GM12875 (cell line): ENCODE results near the gene VIPR1.

Experiments
- H3K4me3 ChIP-seq: one replicate; pipeline ENCODE4 v1.5.1; 2011; ENCODE audit warnings: low read depth, low read length, control low read depth
- CTCF ChIP-seq: IDR thresholded peaks from 2 replicates; pipeline ENCODE4 v1.5.1; 2011; ENCODE audit warnings: low read depth, mild to moderate bottlenecking, control low read depth, inconsistent platforms, low read length, moderate library complexity, borderline replicate concordance; ENCODE audit not compliant: insufficient read depth

The VIPR1 gene

GRCh38 chr3:42525736-42526345 lies 23.4 kb downstream of the VIPR1 start:
- no peak for TF ChIP-seq CTCF
- no peak overlapping the region for H3K4me3 ChIP-seq

- TF ChIP-seq CTCF, result peak; percentile 15; the same call in 1 of the 2 replicates
Observed at GRCh38 chr3:42526616-42527367, 24.3 kb downstream of the VIPR1 start.

GRCh38 chr3:42527368-42527917 lies 25.0 kb downstream of the VIPR1 start:
- no peak for TF ChIP-seq CTCF
- no peak overlapping the region for H3K4me3 ChIP-seq

More at GRCh38 chr3:42526616-42527367, 24.3 kb downstream of the VIPR1 start:
- no peak overlapping the region for H3K4me3 ChIP-seq

DNA sequence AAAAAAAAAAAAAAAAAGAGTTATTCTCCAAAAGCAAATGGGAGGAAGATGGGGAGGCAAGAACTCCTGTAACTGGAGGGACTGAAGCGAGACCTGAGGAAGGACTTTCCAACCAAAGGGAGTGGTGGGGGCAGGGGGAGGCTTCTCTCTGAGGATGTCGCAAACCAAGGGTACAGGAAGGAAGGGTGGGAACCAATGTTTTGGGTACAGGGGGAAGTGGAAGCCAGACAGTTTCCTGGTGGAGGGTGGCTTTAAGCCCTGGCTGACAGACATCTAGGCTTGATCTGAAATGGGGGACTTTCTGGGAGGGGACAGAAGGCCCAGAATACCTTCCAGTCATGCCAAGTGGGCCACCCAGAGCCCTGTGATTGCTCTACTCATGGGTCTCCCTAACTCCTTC lies 27.0 kb downstream of the VIPR1 start:
- no peak for TF ChIP-seq CTCF
- no peak overlapping the region for H3K4me3 ChIP-seq

DNA sequence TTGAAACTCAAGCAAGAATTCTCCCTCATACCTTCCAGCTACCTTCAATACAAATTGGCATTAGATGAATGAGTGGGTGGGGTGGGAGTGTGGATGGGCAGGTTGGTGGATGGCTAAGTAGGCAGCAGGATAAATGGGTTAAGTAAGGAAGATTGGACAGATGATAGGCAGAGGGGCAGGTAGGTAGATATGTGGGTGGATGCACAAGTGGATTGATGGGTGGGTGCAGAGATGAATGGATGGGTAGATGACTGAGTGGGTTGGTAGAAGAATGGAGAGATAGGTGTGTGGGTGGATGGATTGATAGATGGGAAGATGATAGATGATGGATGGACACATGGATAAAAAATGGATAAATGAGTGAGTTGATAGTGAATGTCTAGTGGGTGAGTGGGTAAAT lies 27.6 kb downstream of the VIPR1 start:
- TF ChIP-seq CTCF, result no peak
- no peak overlapping the region for H3K4me3 ChIP-seq

DNA sequence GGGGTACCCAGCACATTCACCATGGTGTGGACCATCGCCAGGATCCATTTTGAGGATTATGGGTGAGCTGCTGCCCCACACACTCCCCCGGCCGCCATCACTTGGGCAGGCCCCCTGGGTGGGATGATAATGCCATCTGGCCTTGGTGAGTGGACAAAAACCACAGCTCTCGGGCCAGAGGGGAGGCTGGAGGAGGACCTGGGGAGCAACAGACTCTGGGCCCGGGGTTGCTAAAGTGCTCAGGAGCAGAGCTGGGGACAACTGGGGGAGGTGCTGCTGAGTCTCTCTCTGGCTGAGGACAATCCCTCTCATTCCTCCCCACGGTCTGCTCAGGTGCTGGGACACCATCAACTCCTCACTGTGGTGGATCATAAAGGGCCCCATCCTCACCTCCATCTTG lies 29.0 kb downstream of the VIPR1 start:
- no peak overlapping the region for H3K4me3 ChIP-seq
- no peak for TF ChIP-seq CTCF

DNA sequence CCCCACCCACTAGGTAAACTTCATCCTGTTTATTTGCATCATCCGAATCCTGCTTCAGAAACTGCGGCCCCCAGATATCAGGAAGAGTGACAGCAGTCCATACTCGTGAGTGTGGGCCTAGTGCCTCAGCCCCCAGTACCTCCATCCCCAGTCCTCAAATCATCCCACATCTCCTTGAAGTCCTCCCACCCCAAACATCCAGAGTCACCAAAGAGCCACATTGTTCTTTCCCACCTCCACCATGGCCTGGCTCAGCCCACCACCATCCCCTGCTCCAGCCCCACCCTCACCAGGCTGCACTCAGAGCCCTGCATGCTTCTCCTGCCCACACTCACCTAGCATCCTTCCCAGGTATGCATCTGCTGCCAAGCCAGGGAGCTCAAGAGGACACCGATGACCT lies 29.8 kb downstream of the VIPR1 start:
- TF ChIP-seq CTCF, result no peak
- no peak overlapping the region for H3K4me3 ChIP-seq
